ENCODE results near the gene FBN2. TPM values are rescaled to one million over a fixed set of nuclear protein-coding genes. Genes with fewer than 3 reads are reported as not detected.

The FBN2 gene
- total and polyA plus RNA-seq, 12 donors, result 2.2 to 237 (median 21.6) TPM

DNA sequence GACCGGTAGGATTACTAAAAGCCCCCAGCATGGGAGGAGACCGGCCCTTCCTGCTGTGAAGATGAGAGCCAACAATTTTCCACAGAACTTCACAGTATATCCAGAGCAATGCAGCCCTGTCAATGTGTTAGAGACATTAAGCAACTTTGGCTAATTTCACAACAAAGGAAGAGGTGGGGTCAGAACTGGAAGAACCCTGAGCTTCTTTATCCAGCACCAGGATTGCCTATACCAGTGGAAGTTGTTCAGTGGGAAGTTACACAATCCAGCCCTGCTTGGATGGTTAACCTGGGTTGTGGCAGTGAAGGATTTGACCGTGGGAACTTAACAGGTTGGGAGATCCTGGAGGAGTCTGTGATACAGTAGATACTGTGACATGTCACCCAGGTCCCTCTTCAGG, 197.0 kb downstream of the FBN2 start:
- Histone ChIP-seq H3K4me3 (no peak overlapping the region), H3K27ac (no peak overlapping the region), H3K36me3 (replicated peaks in 1 of 2) (peaks cover 0 to 28% of the 10 kb centered on the region in 2 donors), H3K27me3 (no peaks in the 10 kb centered on the region), H3K9me3 (replicated peaks in 1 of 3) (no peaks in the 10 kb centered on the region), H3K4me1 (replicated peaks in 1 of 2) (no peaks in the 10 kb centered on the region)
- intact Hi-C loops (cut with DNase I), result no loop called here
- WGBS, 4 donors, result 74 to 90% (median 81%) methylated on average over 3 of the region's 3 CpGs
- TF ChIP-seq, protein P1, sequence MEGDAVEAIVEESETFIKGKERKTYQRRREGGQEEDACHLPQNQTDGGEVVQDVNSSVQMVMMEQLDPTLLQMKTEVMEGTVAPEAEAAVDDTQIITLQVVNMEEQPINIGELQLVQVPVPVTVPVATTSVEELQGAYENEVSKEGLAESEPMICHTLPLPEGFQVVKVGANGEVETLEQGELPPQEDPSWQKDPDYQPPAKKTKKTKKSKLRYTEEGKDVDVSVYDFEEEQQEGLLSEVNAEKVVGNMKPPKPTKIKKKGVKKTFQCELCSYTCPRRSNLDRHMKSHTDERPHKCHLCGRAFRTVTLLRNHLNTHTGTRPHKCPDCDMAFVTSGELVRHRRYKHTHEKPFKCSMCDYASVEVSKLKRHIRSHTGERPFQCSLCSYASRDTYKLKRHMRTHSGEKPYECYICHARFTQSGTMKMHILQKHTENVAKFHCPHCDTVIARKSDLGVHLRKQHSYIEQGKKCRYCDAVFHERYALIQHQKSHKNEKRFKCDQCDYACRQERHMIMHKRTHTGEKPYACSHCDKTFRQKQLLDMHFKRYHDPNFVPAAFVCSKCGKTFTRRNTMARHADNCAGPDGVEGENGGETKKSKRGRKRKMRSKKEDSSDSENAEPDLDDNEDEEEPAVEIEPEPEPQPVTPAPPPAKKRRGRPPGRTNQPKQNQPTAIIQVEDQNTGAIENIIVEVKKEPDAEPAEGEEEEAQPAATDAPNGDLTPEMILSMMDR (IDR thresholded peaks at IDR 0.05), result no peak
- no peak for TF ChIP-seq POLR2A (IDR thresholded peaks at IDR 0.05)
- DNase-seq, result peak in 1 of 7 donors; percentile 4

DNA sequence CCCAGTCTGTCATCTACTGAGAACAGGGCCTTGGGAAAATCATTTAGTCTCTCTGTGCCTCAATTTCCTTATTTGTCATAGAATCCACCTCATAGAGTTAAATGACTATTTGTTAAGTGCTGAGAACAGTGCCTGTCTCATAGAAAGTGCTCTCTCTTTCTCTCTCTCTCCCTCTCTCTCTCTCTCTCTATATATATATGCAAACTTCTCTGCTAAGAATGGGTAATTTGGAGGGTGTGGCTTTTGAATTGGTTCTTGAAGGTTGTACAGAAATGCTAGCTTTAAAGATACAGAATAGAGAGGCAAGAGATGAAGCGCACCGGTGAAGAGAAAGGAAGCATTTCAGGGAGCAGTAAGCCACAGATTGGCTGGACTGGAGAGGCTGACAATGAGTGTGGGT, 197.4 kb downstream of the FBN2 start:
- no peaks in the 10 kb centered on the region for H3K4me1 ChIP-seq (replicated peaks in 1 of 2)
- no peak overlapping the region for H3K4me3 ChIP-seq
- no peak for DNase-seq
- H3K9me3 ChIP-seq (replicated peaks in 1 of 3), result no peaks in the 10 kb centered on the region
- 90 to 98% (median 93%) methylated on average over 2 of the region's 2 CpGs for WGBS, 4 donors
- H3K27ac ChIP-seq, result no peak overlapping the region
- H3K27me3 ChIP-seq, result no peaks in the 10 kb centered on the region
- TF ChIP-seq, protein P1 (IDR thresholded peaks at IDR 0.05), result no peak
- no peak for TF ChIP-seq POLR2A (IDR thresholded peaks at IDR 0.05)
- H3K36me3 ChIP-seq (replicated peaks in 1 of 2), result peaks cover 0 to 32% of the 10 kb centered on the region in 2 donors
- intact Hi-C loops (cut with DNase I), result no loop called here

DNA sequence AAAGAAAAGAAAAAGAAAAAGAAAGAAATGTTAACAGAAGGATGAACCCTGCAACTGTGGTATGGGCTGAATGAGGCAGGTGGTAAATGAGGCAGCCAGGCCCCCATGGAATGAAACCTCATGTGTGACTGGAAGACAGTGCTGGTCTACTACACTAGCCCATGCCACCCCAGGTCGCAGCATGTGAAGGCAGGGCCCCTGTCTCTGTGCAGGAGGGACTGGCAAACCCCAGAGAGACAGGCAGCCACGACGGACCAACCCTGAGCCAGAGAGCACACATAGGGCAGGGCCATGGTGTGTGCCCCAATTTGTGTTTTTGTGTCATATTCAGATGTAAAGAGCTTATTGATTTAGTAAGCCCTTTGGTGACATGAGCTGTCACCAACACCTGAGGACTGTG, 198.5 kb downstream of the FBN2 start:
- no peak for DNase-seq
- H3K9me3 ChIP-seq (replicated peaks in 1 of 3), result no peaks in the 10 kb centered on the region
- H3K27me3 ChIP-seq, result no peaks in the 10 kb centered on the region
- H3K27ac ChIP-seq, result no peak overlapping the region
- 93 to 100% (median 97%) methylated on average over 3 of the region's 3 CpGs for WGBS, 4 donors
- TF ChIP-seq, protein P1 (IDR thresholded peaks at IDR 0.05), result no peak
- no peak for TF ChIP-seq POLR2A (IDR thresholded peaks at IDR 0.05)
- intact Hi-C loops (cut with DNase I), result no loop called here
- H3K4me3 ChIP-seq, result no peak overlapping the region
- H3K4me1 ChIP-seq (replicated peaks in 1 of 2), result no peaks in the 10 kb centered on the region
- H3K36me3 ChIP-seq (replicated peaks in 1 of 2), result peaks cover 0 to 35% of the 10 kb centered on the region in 2 donors

GRCh38 chr5:128338649-128339048, 199.4 kb downstream of the FBN2 start:
- WGBS, 4 donors, result 85 to 90% (median 89%) methylated on average over 12 of the region's 12 CpGs
- peaks cover 0 to 34% of the 10 kb centered on the region in 2 donors for H3K36me3 ChIP-seq (replicated peaks in 1 of 2)
- intact Hi-C loops (cut with DNase I), result no loop called here
- TF ChIP-seq, protein P1 (IDR thresholded peaks at IDR 0.05), result no peak
- TF ChIP-seq POLR2A (IDR thresholded peaks at IDR 0.05), result no peak
- no peaks in the 10 kb centered on the region for H3K4me1 ChIP-seq (replicated peaks in 1 of 2)
- no peaks in the 10 kb centered on the region for H3K27me3 ChIP-seq
- H3K27ac ChIP-seq, result no peak overlapping the region
- no peak for DNase-seq
- no peaks in the 10 kb centered on the region for H3K9me3 ChIP-seq (replicated peaks in 1 of 3)
- H3K4me3 ChIP-seq, result no peak overlapping the region
